GM20431 (cell line): ENCODE data around the gene THSD4.

Experiments
- in situ Hi-C: fragments of 300-500 bp; cut with MseI, MboI; formaldehyde crosslinking; loops from one replicate; pipeline ENCODE4 v1.15.0; 2020; ENCODE audit warnings: low sequenced_read_pairs; ENCODE audit not compliant: unreplicated experiment

THSD4 gene

DNA sequence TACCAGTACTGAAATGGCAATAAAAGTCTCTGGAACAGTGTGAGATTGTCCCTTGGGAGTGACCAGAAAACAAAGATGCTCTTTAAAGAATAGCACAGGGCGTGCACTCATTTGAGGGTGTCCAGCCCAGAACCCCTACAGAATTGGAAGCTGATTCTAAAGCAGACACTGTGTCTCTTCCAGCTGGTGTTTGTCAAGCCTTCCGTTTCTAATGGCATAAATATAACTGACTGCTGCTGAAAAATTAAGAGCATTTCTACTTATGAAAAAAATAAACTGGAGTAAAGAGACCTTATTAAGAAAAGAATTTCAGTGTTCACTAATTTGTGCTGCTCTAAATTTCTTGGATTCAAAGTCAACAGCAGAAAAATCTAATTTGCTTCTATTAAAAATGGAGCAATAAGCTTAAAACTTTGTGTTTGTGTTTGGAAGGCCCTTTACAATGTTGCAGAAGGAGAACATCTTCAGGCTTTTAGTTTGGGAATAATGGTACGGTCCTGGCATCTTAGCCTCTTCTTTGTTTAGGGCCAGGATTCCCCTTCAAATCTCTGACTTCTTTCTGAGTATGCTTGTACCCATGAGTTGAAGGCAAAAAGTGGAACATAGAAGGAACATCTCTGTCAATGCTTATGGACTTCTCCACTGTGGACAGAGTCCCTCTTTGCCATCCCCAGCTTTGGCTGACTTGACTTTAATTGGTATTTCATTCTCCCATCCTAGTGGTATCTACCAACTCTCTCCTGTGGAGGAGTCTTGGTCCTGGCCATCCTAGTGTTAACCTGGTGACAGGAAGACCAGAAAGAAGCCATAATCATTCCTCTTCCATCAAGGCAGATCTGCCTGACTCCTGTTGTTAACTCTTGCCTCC, 65.9 kb downstream of the THSD4 start:
- in situ Hi-C loops, result no loop called here

DNA sequence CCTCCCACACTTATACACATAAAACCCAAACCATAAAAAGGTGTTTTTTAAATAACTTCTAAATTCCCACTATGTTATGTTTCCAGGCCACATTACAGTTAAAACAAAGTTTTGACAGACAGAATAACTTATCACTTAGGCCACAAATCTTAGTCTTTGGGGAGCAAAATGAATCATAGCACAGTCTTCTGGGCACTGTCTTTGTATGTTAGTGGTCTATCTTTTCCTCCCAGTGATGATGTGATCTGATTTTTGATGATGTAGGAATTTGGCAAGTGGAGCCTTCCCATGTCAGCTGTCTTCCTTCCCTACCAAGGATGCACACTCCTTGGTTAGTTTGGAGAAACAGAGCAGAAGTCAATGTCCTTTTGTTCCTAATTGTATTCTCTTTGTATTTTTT, 67.3 kb downstream of the THSD4 start:
- in situ Hi-C loops, result no loop called here

GRCh38 chr15:71183063-71183462, 67.8 kb downstream of the THSD4 start:
- in situ Hi-C loops, result no loop called here

GRCh38 chr15:71185706-71186105, 70.4 kb downstream of the THSD4 start:
- in situ Hi-C loops, result no loop called here

- in situ Hi-C loops, result no loop called here
These were observed 71.0 kb downstream of the THSD4 start for GRCh38 chr15:71186267-71186666.

DNA sequence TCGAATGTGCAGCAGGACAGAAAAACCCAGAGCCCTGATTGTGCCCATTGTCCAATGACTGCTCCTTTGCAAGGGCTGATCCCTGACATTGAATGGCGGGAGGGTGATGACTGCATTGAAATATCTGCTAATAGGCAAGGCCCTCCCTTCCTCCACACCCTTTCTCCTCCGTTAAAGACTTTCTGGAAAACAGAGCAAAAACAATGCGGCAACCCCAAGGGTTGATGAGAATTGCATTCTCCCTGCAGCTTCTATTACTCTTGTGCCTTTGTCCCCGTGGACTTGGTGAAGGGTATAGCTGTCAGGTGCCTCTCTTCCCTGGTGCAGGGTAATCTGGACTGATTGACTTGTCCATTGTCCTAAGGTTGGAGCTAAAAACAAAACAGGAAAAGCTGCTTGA, 71.8 kb downstream of the THSD4 start:
- in situ Hi-C loops, result no loop called here

DNA sequence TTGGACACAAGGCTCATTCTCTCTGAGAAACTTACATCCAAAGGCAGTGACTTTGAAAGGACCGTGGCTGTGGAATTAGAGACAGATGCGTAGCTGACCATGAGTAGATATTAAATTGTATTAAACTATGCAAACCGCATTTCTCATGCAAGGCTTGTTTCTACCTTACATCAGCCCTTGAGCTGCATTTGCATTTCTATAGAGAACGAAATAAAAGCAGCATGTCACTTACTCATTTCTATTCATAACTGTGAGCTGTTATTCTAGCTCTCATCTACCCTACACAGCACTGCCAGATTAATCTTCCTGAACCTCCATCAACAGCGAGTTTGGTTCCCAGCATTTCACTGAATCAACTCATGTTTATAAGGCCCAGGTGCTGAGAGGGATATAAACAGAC, 72.3 kb downstream of the THSD4 start:
- in situ Hi-C loops, result no loop called here

GRCh38 chr15:71189718-71190117, 74.4 kb downstream of the THSD4 start:
- in situ Hi-C loops, result no loop called here

DNA sequence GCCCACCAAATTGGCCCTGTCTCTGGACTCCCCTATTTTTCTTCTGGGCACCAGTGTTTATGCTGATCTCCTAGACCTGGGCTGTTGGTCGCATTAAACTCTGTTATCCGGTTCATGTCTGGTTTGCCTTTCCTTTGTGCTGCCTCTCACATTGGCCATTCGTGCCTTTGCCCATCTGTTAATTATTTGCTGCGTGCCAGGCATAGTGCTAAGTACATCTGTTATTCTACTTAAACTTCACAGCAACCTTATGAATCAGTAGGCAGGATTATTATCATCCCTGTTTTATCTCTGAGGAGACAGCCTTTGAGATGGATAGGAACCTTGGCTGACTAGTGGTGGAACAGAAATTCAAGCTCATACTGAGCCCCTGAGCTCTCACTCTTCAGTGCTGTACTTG, 76.0 kb downstream of the THSD4 start:
- in situ Hi-C loops, result no loop called here

DNA sequence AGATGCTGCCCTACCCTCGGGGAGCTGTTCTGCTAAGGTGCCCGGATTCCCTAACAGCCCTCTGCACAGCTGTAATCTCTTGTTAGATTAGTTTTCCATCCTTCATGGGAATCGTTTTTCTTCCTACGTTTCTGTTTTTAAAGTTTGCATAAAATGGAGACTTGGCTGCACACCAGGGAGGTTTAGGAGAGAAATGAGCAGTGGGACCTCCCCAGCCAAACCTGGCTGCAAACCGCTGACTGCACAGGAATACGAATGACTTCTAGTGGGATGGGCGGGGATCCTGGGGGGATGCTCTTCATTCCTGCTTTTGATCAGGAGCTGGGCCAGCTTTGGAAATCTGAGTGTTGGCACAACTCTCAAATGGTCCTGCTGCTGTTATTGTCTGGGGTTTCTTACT, 77.5 kb downstream of the THSD4 start:
- in situ Hi-C loops, result no loop called here

DNA sequence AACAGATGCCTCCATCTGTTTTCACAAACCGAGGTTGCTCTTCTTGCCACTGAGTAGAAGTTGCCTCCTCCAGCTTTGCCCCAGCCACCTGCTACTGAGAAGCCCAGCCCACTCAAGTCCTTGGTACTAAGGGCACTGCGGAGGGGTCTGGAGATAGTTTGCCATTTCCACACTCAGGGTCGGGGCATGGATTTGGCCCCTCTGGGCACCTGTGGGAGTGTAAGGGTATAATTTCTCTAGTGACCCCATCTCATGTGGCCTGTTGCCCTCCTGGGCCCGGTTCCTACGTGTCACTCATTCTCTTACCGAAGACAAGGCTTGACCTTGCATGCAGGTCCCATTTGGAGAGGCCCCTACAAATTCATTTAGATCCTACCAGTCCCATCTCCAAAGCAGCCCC, 79.0 kb downstream of the THSD4 start:
- in situ Hi-C loops, result no loop called here

GRCh38 chr15:71195242-71195641, 80.0 kb downstream of the THSD4 start:
- in situ Hi-C loops, result no loop called here

GRCh38 chr15:71197620-71198019, 82.3 kb downstream of the THSD4 start:
- in situ Hi-C loops, result no loop called here

GRCh38 chr15:71198846-71199245, 83.6 kb downstream of the THSD4 start:
- in situ Hi-C loops, result no loop called here

DNA sequence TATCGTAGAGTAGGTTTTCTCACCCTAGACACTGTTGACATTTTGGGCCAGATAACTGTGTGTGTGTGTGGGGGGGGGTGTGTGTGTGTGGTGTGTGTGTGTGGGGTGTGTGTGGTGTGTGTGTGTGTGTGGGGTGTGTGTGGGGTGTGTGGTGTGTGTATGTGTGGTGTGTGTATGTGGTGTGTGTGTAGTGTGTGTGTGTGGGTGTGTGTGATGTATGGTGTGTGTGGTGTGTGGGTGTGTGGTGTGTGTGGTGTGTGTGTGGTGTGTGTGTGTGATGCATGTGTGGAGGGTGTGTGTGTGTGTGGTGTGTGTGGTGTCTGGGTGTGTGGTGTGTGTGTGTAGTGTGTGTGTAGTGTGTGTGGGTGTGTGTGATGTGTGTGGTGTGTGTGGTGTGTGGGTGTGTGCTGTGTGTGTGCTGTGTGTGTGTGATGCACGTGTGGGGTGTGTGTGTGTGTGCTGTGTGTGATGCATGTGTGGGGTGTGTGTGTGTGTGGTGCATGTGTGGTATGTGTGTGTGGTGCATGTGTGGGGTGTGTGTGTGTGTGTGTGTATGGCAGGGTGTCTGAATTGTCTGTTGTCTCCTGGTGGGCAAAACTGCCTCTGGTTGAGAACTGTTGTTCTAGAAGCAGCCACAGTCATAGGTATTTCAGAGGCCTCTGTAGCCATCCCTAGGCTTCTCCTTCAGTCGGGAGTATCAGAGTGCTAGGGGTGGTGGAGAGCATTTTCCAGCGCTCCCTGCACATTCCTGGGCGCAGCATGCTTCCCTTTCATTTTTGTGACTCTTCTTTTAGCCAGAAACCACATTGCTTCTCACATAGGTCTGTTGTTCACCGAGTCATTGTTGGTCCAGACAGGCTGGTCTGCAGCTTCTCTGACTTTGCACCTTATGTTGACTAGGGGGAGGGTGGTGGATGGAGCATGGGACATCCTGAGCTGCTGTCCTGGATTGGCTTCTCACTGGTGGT, 84.4 kb downstream of the THSD4 start:
- in situ Hi-C loops, result no loop called here

GRCh38 chr15:71201477-71201876, 86.2 kb downstream of the THSD4 start:
- in situ Hi-C loops, result no loop called here

GRCh38 chr15:71202712-71203111, 87.4 kb downstream of the THSD4 start:
- in situ Hi-C loops, result no loop called here

DNA sequence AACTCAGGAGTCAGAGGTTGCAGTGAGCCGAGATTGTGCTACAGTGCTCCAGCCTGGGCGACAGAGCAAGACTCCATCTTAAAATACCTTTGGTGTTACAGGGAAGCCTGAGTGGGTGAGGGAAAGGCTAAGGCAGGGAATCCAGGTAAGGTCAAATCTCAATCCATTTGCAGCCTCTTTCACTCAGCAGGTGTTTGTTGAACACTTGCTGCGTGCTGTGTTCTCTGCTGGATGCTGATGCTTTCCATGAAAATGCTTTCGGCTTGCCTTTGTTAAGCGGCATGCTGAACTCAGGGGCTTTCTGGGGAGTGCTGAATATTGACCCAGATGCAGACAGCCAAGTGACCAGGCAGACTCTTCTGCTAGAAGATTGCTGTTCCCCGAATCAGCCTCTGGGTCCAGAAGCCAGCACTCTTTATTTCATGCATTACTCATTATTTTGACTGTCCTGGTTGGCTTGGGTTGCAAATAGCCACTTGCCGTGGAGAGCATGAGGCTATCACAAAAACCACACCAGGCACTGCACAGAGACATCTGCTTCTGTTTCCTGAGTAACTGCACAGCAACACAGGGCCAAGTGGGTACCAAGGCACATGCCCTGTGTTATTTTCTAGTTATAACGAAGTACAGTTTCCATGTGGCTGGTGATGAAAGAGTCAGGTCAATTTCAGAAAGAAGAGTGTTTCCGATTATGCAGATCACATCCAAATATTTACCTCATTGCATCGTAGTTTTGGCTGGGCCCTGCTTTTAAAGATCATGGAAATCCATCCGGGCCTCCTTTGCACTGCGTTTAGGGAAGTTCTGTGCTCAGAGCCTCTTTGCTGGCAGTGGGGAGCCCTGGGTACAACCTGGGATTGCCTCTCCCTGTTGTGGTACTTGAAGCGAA, 88.6 kb downstream of the THSD4 start:
- in situ Hi-C loops, result no loop called here

DNA sequence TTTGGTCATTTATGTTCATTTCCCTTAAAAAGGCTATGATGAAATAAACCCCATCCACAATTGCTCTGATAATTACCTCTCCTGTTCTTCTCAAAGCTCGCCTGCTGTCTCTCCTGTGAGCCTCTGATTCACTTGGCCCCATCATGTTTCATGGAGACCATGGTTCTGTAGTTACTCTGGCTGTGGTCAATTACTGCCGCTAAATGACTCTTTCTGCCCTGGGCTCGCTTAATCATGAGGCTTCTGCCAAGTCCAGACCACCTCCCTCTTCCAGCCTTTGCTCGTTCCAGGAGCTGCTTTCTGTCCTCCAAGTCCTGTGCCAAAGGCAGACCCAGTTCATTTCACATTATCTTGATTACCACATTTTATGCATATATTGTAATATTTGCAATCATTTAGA, 91.9 kb downstream of the THSD4 start:
- in situ Hi-C loops, result no loop called here

DNA sequence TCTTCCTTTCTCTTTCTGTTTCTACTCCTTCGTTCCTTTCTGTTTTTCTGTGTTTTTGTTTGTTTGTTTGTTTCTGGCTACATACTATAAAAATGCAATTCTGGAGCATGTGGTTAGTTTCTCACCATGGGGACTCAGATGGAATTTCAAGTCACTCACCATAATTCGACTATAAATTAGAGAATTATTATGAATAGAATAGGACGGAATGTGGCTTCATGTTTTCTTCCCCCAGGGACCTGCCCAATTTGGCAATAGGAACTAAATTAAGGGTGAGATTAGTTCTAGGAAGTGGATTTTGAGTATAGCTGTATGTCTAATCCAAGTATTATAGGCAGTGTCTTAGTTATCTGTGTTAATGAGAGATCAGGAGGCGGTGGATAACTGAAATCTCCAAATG, 96.9 kb downstream of the THSD4 start:
- in situ Hi-C loops, result no loop called here
